Retinal pigment epithelial cell (primary cell): Measurements from ENCODE around the gene ISOC2.

ENCODE experiments used
- DNase-seq: peaks from one replicate; pipeline ENCODE4 v3.0.0-alpha.2; 2010; ENCODE audit warnings: low read depth
- H3K4me3 ChIP-seq: 2 replicates; pipeline ENCODE4 v1.5.1; 2011; ENCODE audit warnings: mild to moderate bottlenecking, low read length, control low read depth, moderate library complexity
- CTCF ChIP-seq: conservative IDR thresholded peaks from 2 replicates; pipeline ENCODE4 v1.5.1; 2011; ENCODE audit warnings: low read depth, low read length, control low read depth, inconsistent platforms

The ISOC2 gene

GRCh38 chr19:55434356-55434919, 27.0 kb downstream of the ISOC2 start:
- no peak for DNase-seq
- no peak overlapping the region for H3K4me3 ChIP-seq
- no peak for TF ChIP-seq CTCF

GRCh38 chr19:55433292-55433691, 28.1 kb downstream of the ISOC2 start:
- no peak overlapping the region for H3K4me3 ChIP-seq
- no peak for DNase-seq
- TF ChIP-seq CTCF: no peak

GRCh38 chr19:55432241-55432959, 29.0 kb downstream of the ISOC2 start:
- DNase-seq: no peak
- H3K4me3 ChIP-seq: no peak overlapping the region
- no peak for TF ChIP-seq CTCF

GRCh38 chr19:55431183-55431582, 30.3 kb downstream of the ISOC2 start:
- no peak for TF ChIP-seq CTCF
- no peak overlapping the region for H3K4me3 ChIP-seq
- DNase-seq: no peak

- no peak overlapping the region for H3K4me3 ChIP-seq
- no peak for DNase-seq
- no peak for TF ChIP-seq CTCF
Measured at GRCh38 chr19:55426042-55426441, 35.4 kb downstream of the ISOC2 start.

- TF ChIP-seq CTCF: no peak
- DNase-seq: no peak
- H3K4me3 ChIP-seq: no peak overlapping the region
Measured at GRCh38 chr19:55424518-55424917, 36.9 kb downstream of the ISOC2 start.
